Activated gamma-delta T cell treated with Interleukin-2 at 50 U/mL for 16 hours (primary cell): Measurements from ENCODE around the gene MED13L.

Experiments
- DNase-seq: peaks from one replicate; pipeline ENCODE4 v3.0.0-alpha.2; 2020

Gene MED13L

DNA sequence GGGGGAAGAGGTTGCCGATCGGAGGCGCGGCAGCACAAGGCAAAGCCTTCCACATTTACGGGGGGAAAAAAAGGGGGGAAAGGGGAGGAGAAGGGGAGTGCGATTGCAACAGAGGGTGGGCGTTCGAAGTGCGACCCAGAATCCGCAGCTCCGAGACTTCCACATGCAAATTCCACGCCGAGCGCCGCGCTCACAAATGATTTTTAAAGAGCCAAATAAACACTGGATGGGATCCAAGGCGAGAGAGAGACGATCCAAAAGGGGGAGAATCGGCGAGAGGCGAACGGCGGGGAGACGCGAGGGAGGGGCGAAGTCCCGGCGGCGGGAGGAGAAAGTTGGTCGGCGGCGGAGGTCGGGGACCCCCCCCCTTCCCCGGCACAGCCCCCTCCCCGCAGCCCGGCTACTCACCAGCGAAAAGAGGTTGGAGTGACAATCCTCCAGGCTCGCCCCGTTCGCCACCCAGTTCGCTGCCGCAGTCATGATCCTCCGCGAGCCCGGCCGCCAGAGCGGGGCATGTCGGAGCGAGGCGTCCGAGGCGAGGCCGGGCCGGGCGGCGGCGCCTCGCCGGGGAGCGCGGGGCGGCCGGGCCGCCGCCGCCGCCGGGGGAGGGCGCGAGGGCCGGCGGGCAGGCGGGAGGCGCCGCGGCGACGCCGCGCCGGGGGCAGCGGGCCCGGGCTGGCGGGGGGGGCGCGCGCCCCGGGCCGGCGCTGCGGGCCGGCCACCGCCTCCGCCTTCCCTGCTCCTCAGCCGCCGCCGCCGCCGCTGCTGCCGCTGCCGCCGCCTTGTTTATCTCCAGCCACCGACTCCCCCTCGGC is 634 bp downstream of the MED13L start:
- DNase-seq, result peak; percentile 69

DNA sequence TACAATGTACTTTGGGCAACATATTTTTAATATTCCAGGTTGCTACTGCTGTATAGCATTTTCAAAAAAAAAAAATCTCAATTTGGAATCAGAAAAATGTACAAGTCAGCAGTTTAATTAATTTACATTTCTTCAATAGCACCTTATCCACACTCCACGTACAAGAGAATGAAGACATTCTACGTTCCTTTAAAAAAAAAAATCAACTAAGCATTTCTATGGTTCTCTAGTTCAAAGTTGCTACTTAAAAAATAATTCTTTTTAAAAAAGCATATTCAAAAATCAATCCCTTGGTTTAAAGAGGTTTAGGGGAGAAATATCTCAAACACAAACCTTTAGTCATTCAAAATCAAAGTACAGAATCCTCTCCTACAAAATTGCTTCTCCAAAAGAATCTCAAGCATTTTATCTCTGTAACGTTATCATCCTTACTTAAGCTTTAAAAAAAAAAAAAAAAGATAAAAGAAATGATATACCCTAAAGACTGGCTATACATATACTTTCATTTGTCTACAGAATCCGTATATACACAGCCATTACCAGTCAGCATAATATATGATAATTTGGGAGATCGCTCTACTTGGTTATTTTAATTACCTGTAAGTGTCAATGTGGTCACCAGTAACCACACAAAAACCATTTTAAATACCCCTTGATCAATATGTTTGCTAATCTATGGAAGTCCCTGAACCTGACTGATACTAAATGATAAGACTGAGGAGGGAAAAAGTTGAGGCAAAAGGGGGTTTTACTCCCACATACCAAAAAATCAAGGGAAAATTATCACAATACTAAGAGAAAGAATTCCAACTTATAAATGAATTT is 2.7 kb downstream of the MED13L start:
- DNase-seq, result no peak

DNA sequence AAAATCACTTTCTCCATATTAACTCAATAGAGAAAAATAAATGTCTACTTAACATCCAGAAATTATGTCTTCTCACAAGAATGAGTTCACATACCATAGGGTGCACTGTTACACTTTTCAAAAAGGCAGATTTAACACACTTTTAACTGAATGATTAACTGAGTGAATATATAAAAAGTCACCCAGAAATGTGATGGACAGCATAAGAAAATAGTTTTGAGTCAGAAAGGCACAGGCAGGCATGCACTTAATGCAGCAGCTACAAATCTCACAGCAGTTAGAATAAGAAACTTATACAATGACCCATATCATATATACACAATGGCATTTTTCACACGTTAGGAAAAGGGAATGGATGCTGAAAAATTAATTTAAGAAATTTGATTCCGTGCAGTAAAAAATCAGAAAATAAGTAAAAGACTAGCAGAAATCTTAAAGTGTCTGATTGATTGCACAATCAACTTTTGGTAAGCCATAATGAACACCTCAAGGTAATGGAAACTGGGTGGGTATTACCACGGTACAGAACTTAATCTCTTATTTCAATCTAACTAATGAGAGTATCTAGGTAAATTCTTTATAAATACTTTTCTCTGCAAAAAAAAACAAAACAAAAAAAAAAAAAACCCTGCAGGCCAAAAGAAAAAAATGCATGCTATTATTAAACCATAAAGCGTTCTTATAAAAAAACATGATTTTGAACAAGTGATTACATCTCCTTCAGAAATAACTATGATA is 3.5 kb downstream of the MED13L start:
- DNase-seq, result no peak

DNA sequence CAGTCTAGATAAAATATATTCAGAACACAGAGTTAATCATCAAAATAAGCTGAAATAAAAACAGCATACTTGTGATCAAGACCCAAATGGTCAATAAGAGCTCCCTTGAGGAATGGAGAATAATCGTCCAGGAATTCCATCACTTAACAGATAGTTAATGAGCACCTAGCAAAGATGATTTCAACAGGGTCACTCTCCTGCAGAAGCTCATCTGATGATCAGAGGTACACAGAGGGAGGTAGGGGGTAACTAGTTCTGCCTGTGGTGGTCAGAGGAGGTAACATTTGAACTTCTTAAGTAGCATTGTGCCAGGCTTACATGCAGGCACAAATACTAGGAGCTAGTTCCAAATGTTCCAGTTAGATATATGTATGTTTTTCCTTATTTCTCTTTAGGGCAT is 9.5 kb downstream of the MED13L start:
- no peak for DNase-seq

DNA sequence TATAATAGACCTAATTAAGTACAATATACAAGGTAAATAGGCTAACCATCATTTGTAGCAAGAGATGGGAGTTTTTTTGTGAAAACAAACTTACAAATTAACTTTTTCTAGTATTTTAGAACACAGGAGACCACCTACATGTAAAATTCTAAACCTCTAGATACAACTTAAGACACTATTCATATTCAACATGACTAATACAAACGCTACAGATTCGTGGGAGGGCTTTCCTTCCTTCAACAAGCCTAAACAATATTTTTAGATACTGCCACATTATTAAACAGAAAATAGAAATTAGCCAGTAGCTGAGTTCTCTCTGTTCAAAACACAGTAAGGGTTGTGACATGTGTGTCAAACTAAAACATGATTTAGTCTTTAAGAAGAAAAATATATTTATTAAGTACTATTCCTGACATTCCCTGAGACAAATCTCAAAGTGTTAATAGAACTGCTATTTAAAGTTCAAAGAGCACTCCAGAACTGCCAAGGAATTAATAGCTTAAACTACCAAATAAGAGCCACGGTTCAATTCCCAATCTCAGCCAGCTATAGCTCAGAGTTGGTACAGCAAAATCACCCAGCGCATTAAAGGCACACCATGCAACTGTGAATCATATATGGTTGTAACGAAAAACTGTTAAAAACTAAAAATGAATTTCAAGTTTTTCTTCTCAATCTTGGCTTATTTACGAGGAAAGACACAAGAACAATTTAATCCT is 10.7 kb downstream of the MED13L start:
- DNase-seq, result no peak

DNA sequence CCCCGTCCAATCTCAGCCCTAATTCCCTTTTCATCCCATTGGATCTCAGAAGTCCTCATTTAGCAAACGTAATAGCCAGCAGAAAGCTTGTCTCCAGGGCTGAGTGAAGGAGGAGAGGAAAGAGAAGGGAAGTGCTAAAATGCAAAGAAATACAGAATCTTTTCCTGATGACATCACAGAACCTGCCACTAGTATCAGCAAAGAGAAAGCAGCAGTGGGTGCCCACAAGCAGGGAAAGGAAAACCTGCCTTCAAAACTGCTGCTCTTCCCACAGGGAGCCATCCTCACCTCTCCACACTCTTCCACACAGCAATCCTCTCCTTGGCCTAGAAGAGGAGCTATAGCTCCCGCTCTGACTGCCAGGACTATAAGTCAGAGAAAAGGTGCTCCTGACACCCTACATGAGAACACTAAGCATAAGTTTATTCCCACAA is 11.3 kb downstream of the MED13L start:
- DNase-seq, result no peak

DNA sequence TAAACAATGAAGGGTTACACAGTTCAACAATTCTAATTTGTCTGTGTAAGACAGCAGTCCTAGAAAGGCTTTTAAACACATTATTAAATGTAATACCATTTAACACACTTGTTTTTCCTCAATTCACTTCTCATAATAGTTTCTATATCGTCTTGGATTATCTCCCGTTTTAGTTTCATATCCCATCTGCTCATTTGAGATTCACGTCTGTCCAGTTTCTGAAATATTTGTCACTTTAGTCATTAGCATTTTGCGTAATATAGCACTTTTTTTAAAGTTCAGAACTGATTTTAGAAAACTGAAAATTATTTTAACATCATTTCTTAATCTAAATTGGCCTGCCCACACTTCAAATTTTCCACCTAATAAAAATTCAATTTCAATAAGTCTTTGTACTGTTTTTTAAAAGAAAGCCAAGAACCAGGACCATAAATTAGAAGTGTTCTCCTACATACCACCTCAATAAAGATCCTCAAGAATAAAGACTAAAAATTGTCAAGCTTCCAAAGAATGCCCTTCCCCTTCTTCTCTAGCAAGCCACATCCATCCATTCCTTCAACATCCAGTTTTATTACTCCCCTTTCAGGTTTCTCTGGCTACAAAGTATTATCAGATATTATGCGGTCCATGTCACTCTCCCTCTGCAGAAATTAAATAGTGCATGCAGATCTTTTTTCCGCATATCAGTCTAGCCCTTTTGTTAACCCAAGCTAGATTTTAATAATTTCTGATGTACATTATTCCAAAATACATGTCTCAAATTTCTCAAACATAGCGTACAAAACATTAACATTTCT is 11.9 kb downstream of the MED13L start:
- no peak for DNase-seq

DNA sequence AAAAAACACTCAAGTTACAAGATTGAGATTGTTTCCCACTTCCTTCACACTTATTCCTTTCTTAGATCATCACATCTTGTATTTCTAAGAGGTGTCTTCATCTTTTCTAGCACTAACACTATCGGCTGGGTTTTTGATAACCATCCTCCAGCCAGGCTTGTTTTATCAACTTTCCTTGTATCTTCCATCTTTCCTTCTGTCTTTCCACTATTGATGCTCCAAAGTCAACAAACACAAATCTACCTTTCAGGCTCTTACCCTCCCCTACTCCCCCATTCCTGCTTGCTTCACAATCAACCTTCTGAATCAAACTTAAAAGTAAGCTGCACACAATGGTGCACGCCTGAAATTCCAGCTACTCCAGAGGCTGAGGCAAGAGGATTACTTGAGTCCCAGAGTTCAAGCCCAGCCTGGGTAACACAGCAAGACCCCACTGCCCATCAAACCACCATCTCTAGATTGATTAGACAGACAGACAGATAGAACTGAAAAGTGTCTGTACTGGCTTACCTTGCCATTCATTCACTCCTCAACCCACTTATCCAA is 12.9 kb downstream of the MED13L start:
- no peak for DNase-seq

DNA sequence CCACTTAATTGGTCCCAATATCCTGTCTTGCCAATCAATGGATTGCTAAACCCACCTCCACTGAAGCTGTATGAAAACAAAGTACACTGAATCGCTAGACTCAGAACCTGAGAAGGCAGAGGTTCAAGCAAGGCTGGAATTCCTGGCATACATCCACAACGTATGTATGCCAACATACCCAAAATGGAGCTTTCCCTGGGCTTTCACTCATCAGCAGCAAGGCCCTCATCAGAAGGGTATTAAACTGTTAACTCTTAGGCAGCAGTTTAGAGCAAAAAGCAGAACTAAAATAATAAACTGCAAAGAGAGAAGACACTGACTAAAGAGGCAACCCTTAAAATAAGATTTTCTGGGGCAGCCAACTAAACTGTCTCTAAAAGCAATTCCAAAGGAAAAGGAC is 13.6 kb downstream of the MED13L start:
- DNase-seq, result no peak

DNA sequence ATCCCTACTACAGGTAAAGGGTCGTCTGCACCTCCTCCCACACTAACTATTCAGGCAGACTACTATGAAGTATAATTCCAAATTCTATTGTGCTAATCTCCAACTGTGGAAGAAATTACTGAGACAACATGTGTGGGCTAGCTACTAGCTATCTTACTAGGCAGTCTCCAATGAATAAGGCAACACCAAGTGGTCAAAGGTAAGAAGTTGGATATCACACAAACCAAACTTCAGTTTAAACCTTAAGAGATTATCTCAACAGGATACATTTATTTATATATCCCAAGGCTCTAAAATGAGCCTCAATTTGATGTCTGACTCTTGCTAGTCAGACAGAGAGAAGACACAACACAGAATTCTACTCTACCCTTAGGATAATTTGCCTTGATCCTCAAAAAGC is 14.1 kb downstream of the MED13L start:
- no peak for DNase-seq

DNA sequence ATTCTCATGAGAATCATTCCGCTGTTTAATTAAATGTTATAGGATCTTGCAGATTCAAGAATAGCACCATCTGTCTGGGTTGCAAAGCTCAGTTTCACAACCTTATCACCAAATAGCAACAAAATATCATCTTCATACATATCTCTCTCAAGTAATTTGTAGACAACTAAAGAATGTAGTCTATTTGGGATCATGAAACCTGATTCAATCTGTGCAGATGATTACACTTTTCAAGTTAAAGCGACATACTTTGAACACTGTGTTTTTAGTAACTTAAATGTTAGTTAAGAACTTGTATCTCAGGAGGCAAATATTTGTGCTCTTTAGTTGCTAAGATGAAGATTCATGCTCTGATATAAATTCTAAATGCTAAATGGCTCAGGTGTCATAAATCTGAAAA is 14.8 kb downstream of the MED13L start:
- no peak for DNase-seq

DNA sequence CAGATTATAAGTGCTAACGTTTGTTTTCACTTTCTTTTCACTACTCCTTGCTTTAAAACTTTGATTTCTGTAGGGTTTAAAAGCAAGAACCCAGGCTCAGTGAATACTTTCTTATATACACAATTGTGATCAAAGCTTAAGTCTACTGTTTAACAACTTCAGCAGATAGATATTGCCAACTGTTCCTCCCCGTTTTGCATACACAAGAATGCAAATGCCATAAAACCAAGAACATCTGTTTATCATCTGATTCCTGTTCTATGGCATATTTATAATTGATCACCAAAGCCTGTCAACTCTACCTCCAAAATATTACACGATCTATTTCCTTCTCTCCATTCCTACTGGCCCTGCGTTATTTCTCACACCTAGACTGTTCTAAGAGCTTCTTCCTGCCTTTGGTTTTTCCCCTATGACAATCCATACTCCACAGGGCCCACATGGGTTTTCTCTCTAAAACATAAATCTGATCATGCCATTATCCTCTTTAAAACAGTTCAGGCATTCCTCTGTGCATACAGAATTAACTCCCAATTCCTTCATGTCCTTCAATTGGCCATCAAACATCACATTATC is 15.9 kb downstream of the MED13L start:
- DNase-seq, result no peak

DNA sequence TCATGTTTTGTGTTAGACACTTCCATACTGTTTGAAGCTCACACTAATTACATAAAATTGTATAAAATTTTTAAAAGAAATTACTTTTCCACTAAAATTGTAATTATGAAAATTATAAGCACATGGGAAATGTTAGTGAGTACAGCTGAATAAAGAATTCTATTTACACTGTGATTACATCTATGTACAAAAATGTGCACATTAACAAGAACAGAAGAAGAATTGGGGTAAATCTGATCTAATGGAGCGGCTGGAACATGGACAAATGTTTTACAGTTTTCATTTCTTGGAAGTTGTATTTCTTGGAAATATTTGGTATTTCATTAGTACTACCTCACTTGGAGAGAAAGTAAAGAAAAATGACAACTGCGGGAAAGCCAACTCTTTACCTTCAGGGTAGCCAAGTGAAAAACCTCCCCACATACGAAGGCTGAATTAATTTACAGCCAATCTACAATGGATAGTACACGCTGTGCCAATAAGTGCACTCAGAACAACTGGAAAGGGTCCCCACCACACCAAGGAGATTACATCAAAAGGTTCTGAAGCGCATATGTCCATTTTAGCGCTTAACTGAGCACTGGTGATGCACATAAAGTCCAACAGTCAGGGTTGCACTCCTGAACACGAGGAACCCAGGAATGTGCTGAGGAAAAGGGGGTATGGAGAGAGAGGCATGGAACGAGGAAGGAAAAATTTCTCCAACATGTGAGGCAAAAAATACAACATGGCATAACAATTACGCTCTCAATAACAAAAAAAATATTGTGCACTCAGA is 17.5 kb downstream of the MED13L start:
- no peak for DNase-seq

DNA sequence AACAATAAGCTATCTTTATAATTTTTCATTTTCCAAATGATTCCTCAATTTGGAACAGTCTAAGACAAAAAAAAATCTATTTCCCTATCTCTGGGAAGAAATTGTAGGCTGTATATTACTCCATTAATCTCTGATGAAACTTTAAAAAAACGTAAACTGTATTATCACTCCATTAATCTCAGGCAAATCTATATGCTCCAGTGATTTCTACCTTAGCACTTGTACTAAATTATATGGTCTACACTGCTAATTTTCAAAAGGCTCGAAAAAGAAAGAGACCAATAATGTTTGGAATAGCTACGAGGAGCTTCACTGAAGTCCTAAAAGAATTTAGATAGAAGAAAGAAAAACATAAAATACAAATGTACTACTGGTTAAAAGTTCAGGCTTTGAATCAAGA is 19.7 kb downstream of the MED13L start:
- no peak for DNase-seq

DNA sequence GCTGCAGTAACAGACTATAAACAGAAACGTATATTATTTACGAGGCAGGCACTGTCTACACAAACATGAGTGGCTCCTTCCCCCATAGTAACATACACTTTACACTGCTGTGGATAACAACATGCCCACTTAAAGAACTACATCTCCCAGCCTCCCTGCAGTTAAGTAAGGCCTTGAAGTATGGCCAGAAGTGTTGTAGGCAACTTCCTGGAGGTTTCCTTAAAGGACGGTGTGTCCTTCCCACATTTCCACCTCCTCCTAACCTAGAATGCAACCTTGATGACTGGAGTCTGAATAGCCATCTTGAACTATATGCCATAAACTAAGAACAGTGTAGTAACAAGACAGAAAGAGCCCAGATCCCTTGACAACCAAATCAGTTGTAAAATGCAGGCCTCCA is 20.3 kb downstream of the MED13L start:
- DNase-seq, result no peak

DNA sequence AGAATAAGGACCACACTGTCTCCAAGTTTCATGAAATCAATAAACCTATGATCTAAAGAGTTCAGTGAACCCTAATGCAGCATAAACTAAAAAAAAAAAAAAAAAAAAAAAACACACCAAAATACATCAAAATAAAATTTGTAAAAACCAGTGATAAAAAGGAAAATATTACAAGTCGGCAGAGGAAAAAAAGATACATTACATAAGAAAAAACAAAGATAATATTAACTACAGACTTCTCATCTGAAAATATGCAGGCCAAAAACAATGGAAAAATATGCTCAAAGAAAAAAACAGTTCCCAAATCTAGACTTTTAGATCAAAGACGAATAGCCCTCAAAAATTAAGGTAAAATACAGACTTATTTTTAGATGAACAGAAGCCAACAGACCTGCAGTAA is 27.6 kb downstream of the MED13L start:
- no peak for DNase-seq

DNA sequence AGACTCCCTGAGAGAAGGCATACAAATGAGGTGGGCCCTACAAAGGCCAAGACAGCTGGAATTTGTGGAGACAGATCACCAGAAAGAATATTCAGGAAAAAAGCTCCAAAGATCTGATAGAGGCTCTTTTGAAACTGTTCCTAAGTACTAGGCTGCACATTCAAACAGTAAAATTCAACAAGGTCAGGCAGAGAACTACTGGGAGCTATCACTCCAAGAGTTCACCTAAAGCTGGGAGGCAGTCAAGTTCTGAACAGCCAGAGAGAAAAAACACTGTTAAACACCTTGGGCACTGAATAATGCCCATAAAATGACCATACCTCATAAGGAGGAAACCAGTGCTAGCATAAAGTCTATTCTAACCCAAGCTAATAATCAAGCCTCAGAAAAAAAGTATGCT is 28.6 kb downstream of the MED13L start:
- DNase-seq, result no peak

DNA sequence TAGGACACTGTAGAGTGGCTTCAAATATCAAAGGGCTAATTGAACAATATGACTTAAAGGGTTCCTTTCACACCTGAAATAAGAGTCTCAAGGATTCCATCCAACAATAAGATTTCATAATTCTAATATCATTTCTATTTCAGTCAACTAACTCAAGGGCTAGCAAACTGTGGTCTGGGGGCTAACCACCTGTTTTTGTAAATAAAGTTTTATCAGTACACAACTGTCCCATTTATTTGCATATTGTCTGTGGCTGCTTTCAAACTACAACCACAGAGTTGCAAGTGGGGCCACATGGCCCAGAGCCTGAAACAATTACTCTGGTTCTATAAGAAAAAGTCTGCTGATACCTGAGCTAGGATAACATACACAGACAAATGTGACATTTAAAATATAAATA is 29.1 kb downstream of the MED13L start:
- no peak for DNase-seq

DNA sequence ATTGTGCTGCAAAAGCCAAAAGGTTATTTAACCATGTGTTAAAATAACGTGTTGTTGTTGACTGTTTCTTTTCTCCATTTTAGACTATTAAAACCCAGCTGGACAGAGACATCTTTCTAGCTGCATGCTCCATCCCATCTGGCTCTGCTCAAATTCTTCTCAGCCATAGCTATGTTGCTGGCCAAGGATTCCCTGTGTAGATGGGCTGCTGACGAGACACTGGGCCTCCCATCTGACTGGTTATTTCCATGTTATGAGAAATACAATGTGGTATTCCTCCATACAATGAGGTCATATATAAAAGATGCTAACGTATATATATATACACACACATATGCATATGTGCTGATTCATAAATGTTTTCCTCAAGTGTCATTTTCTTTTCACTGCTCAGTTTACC is 30.1 kb downstream of the MED13L start:
- no peak for DNase-seq

DNA sequence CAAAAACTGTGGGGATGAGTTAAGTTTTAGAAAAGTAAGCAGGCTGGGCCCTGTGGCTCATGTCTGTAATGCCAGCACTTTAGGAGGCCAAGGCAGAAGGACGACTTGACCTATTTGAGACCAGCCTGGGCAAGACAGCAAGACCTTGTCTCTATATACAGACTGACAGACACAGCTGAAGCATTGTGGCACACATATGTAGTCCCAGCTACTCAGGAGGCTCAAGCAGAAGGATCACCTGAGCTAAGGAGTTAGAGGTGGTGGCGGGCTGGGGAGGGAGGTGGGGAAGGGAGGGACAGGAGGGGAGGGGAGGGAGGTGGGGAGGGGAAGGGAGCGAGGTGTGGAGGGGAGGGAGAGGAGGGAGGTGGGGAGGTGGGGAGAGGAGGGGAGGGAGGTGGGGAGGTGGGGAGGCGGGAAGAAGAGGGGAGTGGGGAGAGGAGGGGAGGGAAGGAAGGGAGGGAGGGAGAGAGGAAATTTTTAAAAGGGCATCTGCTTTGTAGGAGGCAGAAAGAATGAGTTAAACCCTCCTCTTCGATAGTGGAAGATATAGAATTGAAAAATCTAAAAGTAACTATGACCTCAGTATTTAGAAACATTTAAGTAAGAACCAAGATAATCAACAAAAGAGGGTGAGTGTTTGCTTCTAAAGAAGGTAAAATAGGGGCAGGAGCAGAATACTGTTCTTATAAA is 30.9 kb downstream of the MED13L start:
- no peak for DNase-seq
